D721Med (cell line): ENCODE results near the gene PADI4.

Experiments used
- DNase-seq: peaks from one replicate; pipeline ENCODE4 v3.0.0; 2011; ENCODE audit warnings: low spot score; ENCODE audit not compliant: insufficient read length
- FAIRE-seq: peaks from 2 replicates; lab custom pipeline; 2011; peaks lifted over from hg19 to GRCh38; lab: Jason Lieb, UNC
- CTCF ChIP-seq: IDR thresholded peaks from 2 replicates; pipeline ENCODE4 v1.5.1; 2012; ENCODE audit warnings: mild to moderate bottlenecking, control low read depth; ENCODE audit not compliant: insufficient read depth; ENCODE audit errors: missing control alignments

Gene PADI4

GRCh38 chr1:17363771-17364170 lies 55.8 kb downstream of the PADI4 start:
- no peak for TF ChIP-seq CTCF
- FAIRE-seq = no peak
- no peak for DNase-seq

- DNase-seq (no peak), FAIRE-seq (no peak)
- no peak for TF ChIP-seq CTCF
Observed at GRCh38 chr1:17365293-17365692, 57.3 kb downstream of the PADI4 start.

GRCh38 chr1:17369466-17369865 lies 61.5 kb downstream of the PADI4 start:
- DNase-seq (no peak), FAIRE-seq (no peak)
- no peak for TF ChIP-seq CTCF

- no peak for TF ChIP-seq CTCF
- FAIRE-seq = no peak
- no peak for DNase-seq
Observed at GRCh38 chr1:17370618-17371017, 62.6 kb downstream of the PADI4 start.

- FAIRE-seq (no peak), DNase-seq (no peak)
- no peak for TF ChIP-seq CTCF
Observed at GRCh38 chr1:17371896-17372295, 63.9 kb downstream of the PADI4 start, which contains the start of gene PADI6. TSS of gene PADI6 (plus strand) at chr1:17372196. CDS start at chr1:17372246, 50 bp downstream.

- FAIRE-seq (no peak), DNase-seq (no peak)
- TF ChIP-seq CTCF = no peak
Observed at GRCh38 chr1:17372955-17373354, 65.0 kb downstream of the PADI4 start.

- FAIRE-seq (no peak), DNase-seq (no peak)
- no peak for TF ChIP-seq CTCF
Observed at GRCh38 chr1:17375651-17376050, 67.7 kb downstream of the PADI4 start.
